Caco-2 (cell line): ENCODE results near the gene LIMCH1. TPM values are rescaled to one million over a fixed set of nuclear protein-coding genes. Genes with fewer than 3 reads are reported as not detected.

Source experiments
- BruUV-seq: library from RNA; stranded (reverse); fragments of 400-500 nt; replicated peaks from 2 replicates; lab custom pipeline; 2021; lab: Mats Ljungman, UMichigan
- CTCF ChIA-PET: fragments of 300-600 bp; sonication (Branson Sonifier 250); formaldehyde crosslinking; loops from one replicate; lab custom pipeline; 2022; ENCODE audit warnings: antibody characterized with exemption; lab: Charles Lee
- POLR2A ChIA-PET: fragments of 300-600 bp; sonication (Branson Sonifier 250); formaldehyde crosslinking; loops from one replicate; lab custom pipeline; 2022; ENCODE audit warnings: antibody characterized with exemption; lab: Charles Lee
- DNase-seq, 2 experiments: peaks; one replicate each; pipeline versions ENCODE4 v3.0.0 to v3.0.0-alpha.2; 2020 to 2022
- H3K27me3 ChIP-seq: replicated peaks from 2 replicates; pipeline ENCODE4 v1.6.0; 2011; ENCODE audit warnings: low read length; ENCODE audit not compliant: control insufficient read depth, insufficient read depth
- H3K36me3 ChIP-seq: 2 replicates; pipeline ENCODE4 v1.5.1; 2011; ENCODE audit warnings: low read length; ENCODE audit not compliant: control insufficient read depth, insufficient read depth
- H3K4me1 ChIP-seq: fragments of 250-450 bp; sonication (Bioruptor Pico); 2 replicates; pipeline ENCODE4 v1.5.1; 2020; ENCODE audit warnings: mild to moderate bottlenecking
- H3K4me3 ChIP-seq: 2 replicates; pipeline ENCODE4 v1.5.1; 2011; ENCODE audit warnings: low read depth, mild to moderate bottlenecking, control low read depth, low read length
- H3K9me3 ChIP-seq: fragments of 250-450 bp; sonication (Bioruptor Pico); 2 replicates; pipeline ENCODE4 v1.5.1; 2020; ENCODE audit warnings: mild to moderate bottlenecking, moderate library complexity
- H3K27ac Mint-ChIP-seq: one replicate; pipeline ENCODE4 v1.8.0; 2022; ENCODE audit warnings: mixed read lengths; ENCODE audit not compliant: unreplicated experiment
- H3K27me3 Mint-ChIP-seq: one replicate; pipeline ENCODE4 v1.8.0; 2022; ENCODE audit warnings: mixed read lengths; ENCODE audit not compliant: insufficient read depth, unreplicated experiment
- H3K36me3 Mint-ChIP-seq: one replicate; pipeline ENCODE4 v1.8.0; 2022; ENCODE audit warnings: mild to moderate bottlenecking, mixed read lengths; ENCODE audit not compliant: insufficient read depth, unreplicated experiment
- H3K4me1 Mint-ChIP-seq: one replicate; pipeline ENCODE4 v1.8.0; 2022; ENCODE audit warnings: low read depth, mixed read lengths; ENCODE audit not compliant: unreplicated experiment
- H3K4me3 Mint-ChIP-seq: one replicate; pipeline ENCODE4 v1.8.0; 2022; ENCODE audit warnings: mild to moderate bottlenecking, moderate library complexity, mixed read lengths; ENCODE audit not compliant: unreplicated experiment
- H3K9me3 Mint-ChIP-seq: one replicate; pipeline ENCODE4 v1.8.0; 2022; ENCODE audit warnings: mixed read lengths; ENCODE audit not compliant: unreplicated experiment
- CTCF ChIP-seq, 2 experiments: fragments of 200-600 bp in 1 of 2; IDR thresholded peaks; 1 replicate in 1 of 2; 2 replicates in 1 of 2; pipeline versions ENCODE4 v1.5.1 to v1.8.0; 2011 to 2022; ENCODE audit warnings: antibody characterized with exemption in 1 of 2, control low read depth in 1 of 2, inconsistent platforms in 1 of 2, low read depth in 1 of 2, low read length in 1 of 2, mild to moderate bottlenecking in 1 of 2, moderate library complexity in 1 of 2; ENCODE audit not compliant: insufficient read depth in 1 of 2, severe bottlenecking in 1 of 2, unreplicated experiment in 1 of 2
- intact Hi-C: fragments of 100-400 bp; cut with micrococcal nuclease; formaldehyde crosslinking; loops from one replicate; pipeline ENCODE4 v1.10.0; 2022; ENCODE audit not compliant: unreplicated experiment
- total RNA-seq: library from RNA; stranded (reverse); gene quantifications from 2 replicates; pipeline ENCODE4 v1.2.3, GENCODE V29; 2022

LIMCH1 gene
- total RNA-seq, 1 experiment from 2014 or later = 8.4 TPM

GRCh38 chr4:41660352-41660751 is 122.4 kb downstream of the LIMCH1 start:
- no peaks in the 10 kb centered on the region for H3K36me3 ChIP-seq
- no peaks in the 10 kb centered on the region for H3K36me3 Mint-ChIP-seq
- no peaks in the 10 kb centered on the region for H3K27me3 ChIP-seq
- DNase-seq = no peak
- no peak overlapping the region for H3K27ac Mint-ChIP-seq
- H3K9me3 ChIP-seq = no peaks in the 10 kb centered on the region
- H3K4me3 Mint-ChIP-seq = no peak overlapping the region
- CTCF ChIA-PET = no interaction called here
- no peaks in the 10 kb centered on the region for H3K9me3 Mint-ChIP-seq
- H3K27me3 Mint-ChIP-seq = no peaks in the 10 kb centered on the region
- BruUV-seq = no TSS peak
- TF ChIP-seq CTCF (IDR thresholded peaks at IDR 0.05; ENCODE audit: insufficient read depth in 1 of 2, low read depth in 1 of 2, low read length in 1 of 2, severe bottlenecking in 1 of 2, unreplicated experiment in 1 of 2) = no peak
- no peaks in the 10 kb centered on the region for H3K4me1 ChIP-seq
- H3K4me3 ChIP-seq = no peak overlapping the region
- H3K4me1 Mint-ChIP-seq = no peaks in the 10 kb centered on the region
- intact Hi-C loops = loop anchor here (10.0 kb wide), 1 partner anchor 296 kb away; no protein-coding TSS in a partner anchor
- POLR2A ChIA-PET = no interaction called here

- intact Hi-C loops = loop anchor here (1.0 to 10.0 kb wide), 3 partner anchors 297 to 380 kb away; no protein-coding TSS in a partner anchor
These were observed 123.6 kb downstream of the LIMCH1 start for GRCh38 chr4:41661442-41662076.

GRCh38 chr4:41665636-41666207 is 127.8 kb downstream of the LIMCH1 start:
- H3K4me1 ChIP-seq = no peaks in the 10 kb centered on the region
- CTCF ChIA-PET = no interaction called here

More at GRCh38 chr4:41661442-41662076, 123.6 kb downstream of the LIMCH1 start:
- Mint-ChIP-seq H3K4me1 (no peaks in the 10 kb centered on the region), H3K27ac (no peak overlapping the region), H3K36me3 (no peaks in the 10 kb centered on the region), H3K9me3 (no peaks in the 10 kb centered on the region), H3K4me3 (no peak overlapping the region), H3K27me3 (no peaks in the 10 kb centered on the region)
- TF ChIP-seq CTCF (IDR thresholded peaks at IDR 0.05; ENCODE audit: insufficient read depth in 1 of 2, low read depth in 1 of 2, low read length in 1 of 2, severe bottlenecking in 1 of 2, unreplicated experiment in 1 of 2) = peak; percentile 86 to 88
- peak; percentile 46 to 65 for DNase-seq
- ChIA-PET CTCF (interaction anchor here (0.6 to 2.6 kb wide), 5 partner anchors 38 to 403 kb away, joined by 3 to 31 read pairs (median 3); no protein-coding TSS in a partner anchor), POLR2A (no interaction called here)
- no peaks in the 10 kb centered on the region for H3K36me3 ChIP-seq
- no peaks in the 10 kb centered on the region for H3K27me3 ChIP-seq
- no TSS peak for BruUV-seq
- H3K9me3 ChIP-seq = no peaks in the 10 kb centered on the region
- no peak overlapping the region for H3K4me3 ChIP-seq
- no peaks in the 10 kb centered on the region for H3K4me1 ChIP-seq

More at GRCh38 chr4:41665636-41666207, 127.8 kb downstream of the LIMCH1 start:
- H3K4me3 ChIP-seq = no peak overlapping the region
- no peak for DNase-seq
- Mint-ChIP-seq H3K36me3 (no peaks in the 10 kb centered on the region), H3K4me3 (no peak overlapping the region), H3K9me3 (no peaks in the 10 kb centered on the region), H3K27ac (no peak overlapping the region), H3K27me3 (no peaks in the 10 kb centered on the region), H3K4me1 (no peaks in the 10 kb centered on the region)
- H3K27me3 ChIP-seq = no peaks in the 10 kb centered on the region
- no peaks in the 10 kb centered on the region for H3K9me3 ChIP-seq
- no TSS peak for BruUV-seq
- intact Hi-C loops = loop anchor here (10.0 kb wide), 1 partner anchor 301 kb away; no protein-coding TSS in a partner anchor
- TF ChIP-seq CTCF (IDR thresholded peaks at IDR 0.05; ENCODE audit: insufficient read depth in 1 of 2, low read depth in 1 of 2, low read length in 1 of 2, severe bottlenecking in 1 of 2, unreplicated experiment in 1 of 2) = no peak
- POLR2A ChIA-PET = no interaction called here
- no peaks in the 10 kb centered on the region for H3K36me3 ChIP-seq
